H1 (cell line): ENCODE measurements around the gene SH3PXD2A.

Source experiments
- CTBP2 ChIP-seq: IDR thresholded peaks from 2 replicates; pipeline ENCODE4 v1.7.0; 2011; ENCODE audit warnings: borderline replicate concordance, mild to moderate bottlenecking, moderate library complexity, mixed read lengths, low read length; ENCODE audit not compliant: insufficient read depth, insufficient read length
- EGR1 ChIP-seq: IDR thresholded peaks from 2 replicates; pipeline ENCODE4 v1.6.1; 2011; ENCODE audit warnings: low read depth, low read length, borderline replicate concordance
- EP300 ChIP-seq, 2 experiments: IDR thresholded peaks; 1 replicate in 1 of 2; 2 replicates in 1 of 2; pipeline ENCODE4 v1.6.1; 2011 to 2012; ENCODE audit warnings: low read depth in 2 of 2, low read length in 2 of 2, mild to moderate bottlenecking in 2 of 2, borderline replicate concordance in 1 of 2, inconsistent platforms in 1 of 2, moderate library complexity in 1 of 2
- EZH2 ChIP-seq: fragments of 200-600 bp; sonication (generic); IDR thresholded peaks from 2 replicates; pipeline ENCODE4 v1.7.1; 2012; ENCODE audit warnings: low read depth, mild to moderate bottlenecking, moderate library complexity, low read length, inconsistent platforms; ENCODE audit not compliant: severe bottlenecking
- PHF8 ChIP-seq: fragments of 200-600 bp; sonication (generic); conservative IDR thresholded peaks from 2 replicates; pipeline ENCODE4 v1.7.1; 2012; ENCODE audit warnings: low read depth, mild to moderate bottlenecking, inconsistent platforms, low read length, moderate library complexity
- POLR2A ChIP-seq, 2 experiments: IDR thresholded peaks; 1 replicate in 1 of 2; 2 replicates in 1 of 2; pipeline ENCODE4 v1.6.1; 2011; ENCODE audit warnings: low read depth in 2 of 2, low read length in 2 of 2, mild to moderate bottlenecking in 2 of 2; ENCODE audit errors: control extremely low read depth in 1 of 2
- POLR2AphosphoS5 ChIP-seq: IDR thresholded peaks from 2 replicates; pipeline ENCODE4 v1.6.1; 2011; ENCODE audit warnings: low read depth, low read length
- SP1 ChIP-seq: IDR thresholded peaks from 2 replicates; pipeline ENCODE4 v1.6.1; 2011; ENCODE audit warnings: low read depth, low read length
- SRF ChIP-seq: IDR thresholded peaks from 2 replicates; pipeline ENCODE4 v1.6.1; 2011; ENCODE audit warnings: mild to moderate bottlenecking, low read depth, low read length, moderate library complexity
- TF ChIP-seq, protein P1 (sequence below), 3 experiments: IDR thresholded peaks; 1 replicate in 2 of 3; 2 replicates in 1 of 3; pipeline versions ENCODE4 v1.5.1 to v1.6.1; 2011; ENCODE audit warnings: low read length in 3 of 3, mild to moderate bottlenecking in 3 of 3, inconsistent platforms in 2 of 3, low read depth in 1 of 3, moderate library complexity in 1 of 3; ENCODE audit not compliant: insufficient read depth in 1 of 3; ENCODE audit errors: control extremely low read depth in 1 of 3
- TF ChIP-seq, protein P2 (sequence below): IDR thresholded peaks from 2 replicates; pipeline ENCODE4 v1.6.1; 2011; ENCODE audit warnings: low read length, improper control_type of control experiment

DNA sequence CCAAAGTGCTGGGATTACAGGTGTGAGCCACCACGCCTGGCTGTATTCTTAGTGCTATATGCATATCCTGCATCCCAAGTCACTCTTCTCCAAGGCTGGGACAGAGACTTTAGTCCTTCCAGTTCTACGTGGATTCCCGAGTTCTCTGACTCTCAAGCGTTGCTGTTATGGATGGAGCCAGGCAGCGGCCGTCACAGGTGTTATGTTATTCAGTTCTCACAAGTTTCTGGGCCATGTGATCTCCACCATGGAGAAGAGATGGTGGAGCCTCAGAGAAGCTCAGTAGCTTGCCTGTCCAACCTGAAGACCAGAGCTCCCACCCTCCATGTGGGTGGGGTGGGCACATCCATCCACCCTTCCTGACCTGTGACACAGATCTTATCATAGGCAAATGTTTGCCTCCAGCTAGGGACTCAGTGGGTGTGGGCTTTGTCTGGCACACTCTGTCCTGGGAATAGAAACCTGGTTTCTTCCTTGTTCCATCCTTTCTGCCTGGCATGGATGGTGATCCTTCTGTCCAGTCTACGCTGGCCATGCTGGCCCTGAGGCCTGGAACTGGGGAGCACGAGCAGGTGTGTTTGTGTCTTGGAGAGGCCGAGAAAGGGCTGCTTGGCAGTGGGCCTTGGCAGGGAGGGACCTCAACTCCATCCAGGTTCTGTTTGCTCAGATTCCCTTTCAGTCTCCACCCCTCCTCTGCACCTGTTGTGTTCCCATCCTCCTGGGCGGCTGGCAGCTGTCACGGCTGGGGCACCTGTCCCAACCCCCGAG lies 306.6 kb downstream of the SH3PXD2A start:
- TF ChIP-seq EP300 (IDR thresholded peaks at IDR 0.05; ENCODE audit: borderline replicate concordance in 1 of 2, low read depth in 2 of 2, low read length in 2 of 2) (no peak), CTBP2 (no peak), SP1 (no peak), POLR2A (IDR thresholded peaks at IDR 0.05; ENCODE audit: control extremely low read depth in 1 of 2, low read depth in 2 of 2, low read length in 2 of 2) (no peak), PHF8 (no peak), POLR2AphosphoS5 (no peak), SRF (no peak), EZH2 (no peak), EGR1 (no peak)
- TF ChIP-seq, protein P1, sequence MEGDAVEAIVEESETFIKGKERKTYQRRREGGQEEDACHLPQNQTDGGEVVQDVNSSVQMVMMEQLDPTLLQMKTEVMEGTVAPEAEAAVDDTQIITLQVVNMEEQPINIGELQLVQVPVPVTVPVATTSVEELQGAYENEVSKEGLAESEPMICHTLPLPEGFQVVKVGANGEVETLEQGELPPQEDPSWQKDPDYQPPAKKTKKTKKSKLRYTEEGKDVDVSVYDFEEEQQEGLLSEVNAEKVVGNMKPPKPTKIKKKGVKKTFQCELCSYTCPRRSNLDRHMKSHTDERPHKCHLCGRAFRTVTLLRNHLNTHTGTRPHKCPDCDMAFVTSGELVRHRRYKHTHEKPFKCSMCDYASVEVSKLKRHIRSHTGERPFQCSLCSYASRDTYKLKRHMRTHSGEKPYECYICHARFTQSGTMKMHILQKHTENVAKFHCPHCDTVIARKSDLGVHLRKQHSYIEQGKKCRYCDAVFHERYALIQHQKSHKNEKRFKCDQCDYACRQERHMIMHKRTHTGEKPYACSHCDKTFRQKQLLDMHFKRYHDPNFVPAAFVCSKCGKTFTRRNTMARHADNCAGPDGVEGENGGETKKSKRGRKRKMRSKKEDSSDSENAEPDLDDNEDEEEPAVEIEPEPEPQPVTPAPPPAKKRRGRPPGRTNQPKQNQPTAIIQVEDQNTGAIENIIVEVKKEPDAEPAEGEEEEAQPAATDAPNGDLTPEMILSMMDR (IDR thresholded peaks at IDR 0.05; ENCODE audit: control extremely low read depth in 1 of 3, insufficient read depth in 1 of 3, low read depth in 1 of 3, low read length in 3 of 3), result no peak
- TF ChIP-seq, protein P2, sequence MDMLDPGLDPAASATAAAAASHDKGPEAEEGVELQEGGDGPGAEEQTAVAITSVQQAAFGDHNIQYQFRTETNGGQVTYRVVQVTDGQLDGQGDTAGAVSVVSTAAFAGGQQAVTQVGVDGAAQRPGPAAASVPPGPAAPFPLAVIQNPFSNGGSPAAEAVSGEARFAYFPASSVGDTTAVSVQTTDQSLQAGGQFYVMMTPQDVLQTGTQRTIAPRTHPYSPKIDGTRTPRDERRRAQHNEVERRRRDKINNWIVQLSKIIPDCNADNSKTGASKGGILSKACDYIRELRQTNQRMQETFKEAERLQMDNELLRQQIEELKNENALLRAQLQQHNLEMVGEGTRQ, result no peak
